GM18907 (cell line): ENCODE data around the gene MS4A6A.
"Not testable (repeated sequence)": the region's sequence is repeated elsewhere in the genome, so short reads cannot be mapped to it uniquely, and the experiment has no call there.

ENCODE experiments used
- ATAC-seq: cut with Tn5 transposase; IDR thresholded peaks from one replicate; pipeline ENCODE4 v1.9.1; 2021; ENCODE audit warnings: mild to moderate bottlenecking, moderate library complexity; ENCODE audit not compliant: unreplicated experiment

MS4A6A gene

DNA sequence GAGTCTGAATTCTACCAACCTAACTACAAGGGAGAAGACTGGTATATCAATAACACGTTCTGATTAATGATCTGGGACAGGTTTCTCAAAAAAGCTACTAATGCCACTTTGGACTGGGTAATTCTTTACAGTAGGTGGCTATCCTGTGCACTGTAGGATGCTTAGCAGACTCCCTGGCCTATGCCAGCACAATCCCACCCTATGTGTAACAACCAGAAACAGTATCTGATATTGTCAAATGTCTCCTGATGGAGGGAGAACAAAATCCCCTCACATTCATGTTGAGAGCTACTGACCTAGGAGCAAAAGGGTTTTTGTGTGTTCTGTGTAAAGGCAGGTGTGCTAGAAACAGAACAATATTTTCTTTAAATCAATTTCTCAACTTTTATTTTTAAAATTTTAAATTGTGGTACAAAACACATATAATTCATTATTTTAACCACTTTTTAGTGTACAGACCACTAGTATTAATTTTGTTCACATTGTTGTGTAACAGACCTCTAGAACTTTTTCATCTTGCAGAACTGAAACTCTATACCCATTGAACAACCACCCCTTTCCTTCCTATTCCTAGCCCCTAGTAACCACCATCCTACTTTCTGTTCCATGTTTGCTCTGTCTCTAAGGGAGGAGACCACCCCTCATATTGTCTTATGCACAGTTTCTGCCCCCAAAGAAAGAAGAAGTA lies 2.1 kb upstream of the MS4A6A start:
- no peak for ATAC-seq

- ATAC-seq: no peak
These were observed 815 bp upstream of the MS4A6A start for GRCh38 chr11:60183591-60184205.

GRCh38 chr11:60175860-60176275 lies 7.0 kb downstream of the MS4A6A start:
- peak; percentile 85 for ATAC-seq

DNA sequence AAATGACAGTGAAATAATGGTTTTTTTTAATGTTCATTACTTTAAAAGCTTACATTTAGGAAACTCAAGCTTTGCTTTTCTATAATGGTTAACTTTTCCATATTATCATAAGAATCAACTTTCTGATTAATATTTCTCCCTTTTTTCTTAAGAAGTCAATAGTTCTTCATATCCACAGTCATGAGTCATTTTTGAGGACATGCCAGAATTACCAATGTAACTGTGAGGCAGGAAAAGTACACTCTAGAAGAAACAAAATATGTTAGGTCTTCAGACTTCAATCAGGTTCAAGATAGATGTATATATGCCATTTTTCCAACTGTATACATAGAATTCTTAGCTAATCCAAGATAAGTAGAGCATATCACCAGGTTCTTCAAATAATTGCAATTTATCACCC lies 10.9 kb downstream of the MS4A6A start:
- ATAC-seq: no peak

GRCh38 chr11:60170566-60170965 lies 12.3 kb downstream of the MS4A6A start:
- ATAC-seq: no peak

DNA sequence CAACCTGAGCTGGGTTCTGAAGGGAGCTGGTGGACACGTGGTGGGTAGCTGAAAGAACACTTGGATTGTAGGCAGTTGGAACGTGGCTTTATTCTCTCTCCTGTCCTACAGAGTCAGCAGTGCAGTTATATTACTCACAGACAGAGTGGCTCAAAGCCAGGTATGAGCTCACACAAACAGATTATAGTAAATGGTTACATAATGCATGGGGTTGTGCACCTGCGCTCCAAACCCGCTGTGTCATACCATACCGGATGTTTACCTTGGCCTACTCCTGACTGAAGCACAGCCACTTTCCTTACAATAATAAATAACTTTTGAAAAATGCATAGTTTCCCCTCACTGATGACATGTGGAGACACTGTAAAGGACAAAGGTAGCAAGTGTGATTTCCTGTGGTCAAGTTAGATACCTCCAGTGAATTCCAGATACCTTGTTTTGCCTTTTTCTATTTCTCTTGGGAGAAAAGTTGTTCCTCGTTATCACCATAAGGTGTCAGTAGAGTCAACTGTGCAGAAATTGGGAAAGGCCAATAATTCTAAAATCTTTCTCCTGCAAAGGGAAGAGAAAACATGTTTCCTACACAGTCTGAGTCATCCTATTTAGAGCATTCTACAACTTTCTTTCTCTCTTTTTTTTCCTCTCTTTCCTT lies 13.5 kb downstream of the MS4A6A start:
- no peak for ATAC-seq

DNA sequence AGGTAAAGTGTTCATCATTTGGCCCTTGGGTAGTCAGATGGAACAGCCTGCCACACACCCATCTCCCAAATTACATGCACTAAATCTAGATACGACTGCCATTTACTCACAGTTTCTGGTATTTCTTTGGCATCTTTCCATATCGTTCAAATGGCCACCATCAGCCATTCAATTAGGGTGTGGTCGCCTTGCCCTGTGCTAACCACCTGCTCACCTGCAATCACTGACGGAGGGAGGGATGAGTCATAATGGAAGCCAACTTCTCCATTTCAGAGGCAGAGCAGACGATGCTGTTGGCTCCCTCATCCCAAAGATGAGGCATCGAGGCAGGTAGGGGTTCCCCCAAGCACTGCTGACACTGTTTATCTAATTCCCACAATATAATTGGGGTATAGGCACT lies 14.6 kb downstream of the MS4A6A start:
- no peak for ATAC-seq

GRCh38 chr11:60165951-60166350 lies 16.9 kb downstream of the MS4A6A start:
- no peak for ATAC-seq

- ATAC-seq: no peak
These were observed 17.3 kb downstream of the MS4A6A start for GRCh38 chr11:60165538-60165937.

GRCh38 chr11:60164550-60165075 lies 18.3 kb downstream of the MS4A6A start:
- no peak for ATAC-seq

DNA sequence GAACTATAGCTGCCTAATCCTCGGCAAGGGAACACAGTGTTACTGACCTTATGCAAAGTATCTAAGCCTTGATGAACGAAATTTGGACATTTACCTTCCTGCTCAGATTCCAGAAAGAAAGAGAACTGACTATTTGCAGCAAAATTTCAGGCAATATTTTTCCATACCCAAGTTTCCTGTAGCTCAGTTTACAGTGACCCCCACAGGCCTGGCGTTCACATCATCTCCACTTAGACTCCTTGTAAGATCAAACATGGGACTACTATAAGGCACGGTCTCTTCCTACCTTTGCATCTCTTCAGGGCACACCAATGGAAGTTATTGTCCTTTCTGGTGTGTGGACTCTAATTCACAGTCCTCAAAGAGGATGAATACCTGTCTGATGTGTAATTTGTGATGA lies 21.1 kb downstream of the MS4A6A start:
- ATAC-seq: no peak

DNA sequence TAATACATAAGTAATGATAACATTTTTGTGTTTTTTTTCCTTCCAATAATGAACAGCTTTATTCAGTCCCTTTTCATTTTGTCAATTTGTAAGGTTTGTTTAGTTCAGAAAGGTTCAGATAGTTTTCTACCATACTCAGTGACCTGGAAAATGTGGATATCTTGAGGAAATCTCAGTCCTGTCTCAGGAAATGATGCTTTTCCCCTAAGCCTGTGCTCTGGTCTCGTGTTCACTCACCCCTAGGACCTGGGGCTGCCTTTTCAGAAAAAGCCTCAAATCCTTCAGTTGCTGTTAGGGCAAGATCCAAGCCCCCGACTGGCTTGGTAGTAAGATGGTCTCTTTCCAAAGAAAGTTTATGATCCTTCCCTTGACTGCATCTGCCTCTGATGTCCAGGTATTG lies 21.8 kb downstream of the MS4A6A start:
- no peak for ATAC-seq

- ATAC-seq: no peak
These were observed 23.0 kb downstream of the MS4A6A start for GRCh38 chr11:60159868-60160267.

GRCh38 chr11:60159284-60159683 lies 23.6 kb downstream of the MS4A6A start:
- no peak for ATAC-seq

- no peak for ATAC-seq
These were observed 24.2 kb downstream of the MS4A6A start for GRCh38 chr11:60158636-60159035.

GRCh38 chr11:60155931-60156330 lies 27.0 kb downstream of the MS4A6A start:
- no peak for ATAC-seq

DNA sequence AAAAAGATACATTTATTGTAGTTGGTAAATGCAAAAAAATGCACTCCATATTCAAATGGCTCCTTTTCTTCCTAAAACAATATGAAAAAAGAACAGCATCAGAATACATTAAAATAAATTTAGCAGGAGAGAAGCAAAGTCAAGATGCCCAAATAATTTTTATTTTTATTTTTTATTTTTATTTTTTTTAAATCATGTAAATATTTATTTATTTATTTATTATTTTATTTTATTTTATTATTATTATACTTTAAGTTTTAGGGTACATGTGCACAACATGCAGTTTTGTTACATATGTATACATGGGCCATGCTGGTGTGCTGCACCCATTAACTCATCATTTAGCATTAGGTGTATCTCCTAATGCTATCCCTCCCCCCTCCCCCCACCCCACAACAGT lies 30.2 kb downstream of the MS4A6A start:
- not testable (repeated sequence) for ATAC-seq

- no peak for ATAC-seq
These were observed 32.6 kb downstream of the MS4A6A start for GRCh38 chr11:60150279-60150678.

- ATAC-seq: no peak
These were observed 37.2 kb downstream of the MS4A6A start for GRCh38 chr11:60145677-60146076.

GRCh38 chr11:60143768-60144167 lies 39.1 kb downstream of the MS4A6A start:
- no peak for ATAC-seq

DNA sequence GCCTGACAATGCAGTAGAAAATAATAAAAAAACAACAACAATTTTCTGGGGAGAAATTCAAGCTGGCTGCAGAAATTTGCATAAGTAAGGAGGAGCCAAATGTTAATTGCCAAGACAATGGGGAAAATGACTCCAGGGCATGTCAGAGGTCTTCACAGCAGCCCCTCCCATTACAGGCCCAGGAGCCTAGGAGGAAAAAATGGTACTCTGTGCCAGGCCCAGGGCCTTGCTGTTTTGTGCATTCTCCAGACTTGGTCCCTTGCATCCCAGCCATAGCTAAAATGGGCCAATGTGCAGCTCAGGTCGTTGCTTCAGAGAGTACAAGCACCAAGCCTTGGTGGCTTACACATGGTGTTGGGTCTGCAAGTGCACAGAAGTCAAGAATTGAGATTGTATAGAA lies 49.0 kb downstream of the MS4A6A start:
- no peak for ATAC-seq

DNA sequence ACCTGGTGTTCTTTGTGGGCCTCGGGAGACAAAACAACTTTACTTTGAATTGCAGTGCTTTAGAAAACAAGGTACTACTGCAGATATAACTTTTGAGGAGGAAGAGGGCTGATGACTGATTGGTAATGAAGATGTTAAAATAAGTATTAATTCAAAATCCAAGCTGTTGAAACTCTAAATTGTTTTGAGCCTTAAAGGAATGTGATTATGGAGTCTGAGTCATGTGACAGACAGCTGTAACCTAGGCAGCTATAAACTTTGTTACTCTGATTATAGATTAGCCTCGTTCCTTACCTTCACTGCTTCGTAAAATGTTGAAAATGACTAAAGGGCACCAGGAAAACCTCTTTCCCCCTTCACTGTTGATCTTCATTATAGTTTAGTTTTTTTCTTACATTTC lies 51.0 kb downstream of the MS4A6A start:
- ATAC-seq: no peak
